Left ventricle myocardium superior (tissue), 1 donor: Measurements from ENCODE around the gene TNRC6A. TPM values are rescaled to one million over a fixed set of nuclear protein-coding genes. Genes with fewer than 3 reads are reported as not detected.
"Not testable (repeated sequence)": the region's sequence is repeated elsewhere in the genome, so short reads cannot be mapped to it uniquely, and the experiment has no call there.

Source experiments
- ATAC-seq: fragments of 200-7000 bp; cut with Tn5 transposase; one replicate; pipeline ENCODE4 v1.9.1; 2020; ENCODE audit warnings: mild to moderate bottlenecking, moderate library complexity
- DNase-seq: peaks from one replicate; pipeline ENCODE4 v3.0.0-alpha.2; 2020
- intact Hi-C: fragments of 100-400 bp; cut with micrococcal nuclease; formaldehyde crosslinking; loops from one replicate; pipeline ENCODE4 v1.11.0; 2022
- long read RNA-seq: library from polyadenylated mRNA; unstranded; transcript quantifications from one replicate; pipeline ENCODE4 v2.0.0, GENCODE V29; 2021
- total RNA-seq: library from RNA; stranded (reverse); fragmentation: NEBNext Ultra II Directional; extraction: Animal tissue kit (Norgen Biotek cat#: 25700); gene quantifications from one replicate; pipeline ENCODE4 v1.2.1, GENCODE V29; 2021
- donor health status: DM: no; HTN: yes; CAD: no; lungs with severe emphysema.

TNRC6A gene
- 37.0 TPM for total RNA-seq
- long read RNA-seq, partial matches to known transcripts, result 19 of 25 reads
- long read RNA-seq, other reads (novel, unspliced or antisense), result 5 of 25 reads

GRCh38 chr16:24729243-24729950, at the start of gene TNRC6A:
TNRC6A (plus strand) TSS chr16:24729651; CDS start chr16:24729842, 191 bp downstream.
- ATAC-seq, result peak; percentile 95
- peak; percentile 95 for DNase-seq
- intact Hi-C loops, result no loop called here

- intact Hi-C loops, result no loop called here
- ATAC-seq (no peak), DNase-seq (no peak)
Observed at GRCh38 chr16:24681793-24682192, 47.7 kb upstream of the TNRC6A start.

GRCh38 chr16:24683250-24683649, 46.2 kb upstream of the TNRC6A start:
- ATAC-seq (no peak), DNase-seq (no peak)
- intact Hi-C loops, result no loop called here

- intact Hi-C loops, result no loop called here
- ATAC-seq (no peak), DNase-seq (no peak)
Observed at GRCh38 chr16:24683847-24684493, 45.5 kb upstream of the TNRC6A start.

GRCh38 chr16:24685539-24686432, 43.7 kb upstream of the TNRC6A start:
- peak; percentile 79 for ATAC-seq
- intact Hi-C loops, result no loop called here

GRCh38 chr16:24686678-24687077, 42.8 kb upstream of the TNRC6A start:
- DNase-seq, result no peak
- intact Hi-C loops, result no loop called here
- no peak for ATAC-seq

More at GRCh38 chr16:24685539-24686432, 43.7 kb upstream of the TNRC6A start:
- DNase-seq, result peak; percentile 55

- DNase-seq (no peak), ATAC-seq (no peak)
- intact Hi-C loops, result no loop called here
Observed at GRCh38 chr16:24688359-24688758, 41.1 kb upstream of the TNRC6A start.

- intact Hi-C loops, result no loop called here
- peak; percentile 68 for ATAC-seq
Observed at GRCh38 chr16:24689128-24689527, 40.3 kb upstream of the TNRC6A start.

GRCh38 chr16:24692854-24693253, 36.6 kb upstream of the TNRC6A start:
- ATAC-seq (no peak), DNase-seq (no peak)
- intact Hi-C loops, result no loop called here

More at GRCh38 chr16:24689128-24689527, 40.3 kb upstream of the TNRC6A start:
- DNase-seq, result peak; percentile 37

- ATAC-seq (no peak), DNase-seq (no peak)
- intact Hi-C loops, result no loop called here
Observed at GRCh38 chr16:24694931-24695330, 34.5 kb upstream of the TNRC6A start.

GRCh38 chr16:24696699-24697098, 32.8 kb upstream of the TNRC6A start:
- no peak for DNase-seq
- no peak for ATAC-seq
- intact Hi-C loops, result no loop called here

GRCh38 chr16:24698308-24698707, 31.1 kb upstream of the TNRC6A start:
- intact Hi-C loops, result no loop called here
- DNase-seq, result no peak
- no peak for ATAC-seq

GRCh38 chr16:24699151-24699723, 30.2 kb upstream of the TNRC6A start:
- intact Hi-C loops, result no loop called here
- DNase-seq (no peak), ATAC-seq (no peak)

GRCh38 chr16:24700549-24701392, 28.7 kb upstream of the TNRC6A start:
- intact Hi-C loops, result no loop called here
- ATAC-seq (peak; percentile 97), DNase-seq (peak; percentile 64)

GRCh38 chr16:24701521-24701951, 27.9 kb upstream of the TNRC6A start:
- ATAC-seq (peak; percentile 30), DNase-seq (no peak)
- intact Hi-C loops, result no loop called here

GRCh38 chr16:24707760-24708159, 21.7 kb upstream of the TNRC6A start:
- ATAC-seq, intact Hi-C loops, DNase-seq: not testable (repeated sequence)

GRCh38 chr16:24713379-24713778, 16.1 kb upstream of the TNRC6A start:
- DNase-seq (no peak), ATAC-seq (no peak)
- intact Hi-C loops, result no loop called here

- no peak for DNase-seq
- no peak for ATAC-seq
- intact Hi-C loops, result no loop called here
Observed at GRCh38 chr16:24717411-24717810, 12.0 kb upstream of the TNRC6A start.
